Lower lobe of right lung (tissue), 2 donors: Measurements from ENCODE around the gene SLC7A1. TPM values are rescaled to one million over a fixed set of nuclear protein-coding genes. Genes with fewer than 3 reads are reported as not detected.

Experiments
- ATAC-seq, 2 donors: fragments of 200-7000 bp; cut with Tn5 transposase; one replicate each; pipeline ENCODE4 v1.9.1; 2020 to 2022; ENCODE audit warnings: mild to moderate bottlenecking in 2 of 2, moderate library complexity in 2 of 2
- DNase-seq: peaks from one replicate; pipeline ENCODE4 v3.0.0-alpha.2; 2020
- H3K27ac ChIP-seq: fragments of 200-600 bp; one replicate; pipeline ENCODE4 v1.8.0; 2022
- H3K27me3 ChIP-seq: fragments of 200-600 bp; one replicate; pipeline ENCODE4 v1.8.0; 2022; ENCODE audit warnings: low read depth
- H3K36me3 ChIP-seq: fragments of 200-600 bp; one replicate; pipeline ENCODE4 v1.8.0; 2022; ENCODE audit warnings: mild to moderate bottlenecking
- H3K4me1 ChIP-seq: fragments of 200-600 bp; one replicate; pipeline ENCODE4 v1.8.0; 2022
- H3K4me3 ChIP-seq: fragments of 200-600 bp; one replicate; pipeline ENCODE4 v1.8.0; 2022; ENCODE audit warnings: mild to moderate bottlenecking
- H3K9me3 ChIP-seq: fragments of 200-600 bp; one replicate; pipeline ENCODE4 v1.8.0; 2022
- intact Hi-C: fragments of 100-400 bp; cut with DNase I; formaldehyde crosslinking; loops from one replicate; pipeline ENCODE4 v1.11.0; 2022
- total RNA-seq: library from RNA; stranded (reverse); fragmentation: NEBNext Ultra II Directional; extraction: Animal tissue kit (Norgen Biotek cat#: 25700); gene quantifications from one replicate; pipeline ENCODE4 v1.2.1, GENCODE V29; 2021
- TF ChIP-seq, protein P1 (sequence below): fragments of 200-600 bp; IDR thresholded peaks from one replicate; pipeline ENCODE4 v1.8.0; 2022; ENCODE audit warnings: antibody characterized with exemption, mild to moderate bottlenecking
- donor health status: DM: no; HTN: yes; CAD: no; lungs with severe emphysema.

The SLC7A1 gene
- total RNA-seq, 1 donor from 2014 or later: 19.2 TPM

DNA sequence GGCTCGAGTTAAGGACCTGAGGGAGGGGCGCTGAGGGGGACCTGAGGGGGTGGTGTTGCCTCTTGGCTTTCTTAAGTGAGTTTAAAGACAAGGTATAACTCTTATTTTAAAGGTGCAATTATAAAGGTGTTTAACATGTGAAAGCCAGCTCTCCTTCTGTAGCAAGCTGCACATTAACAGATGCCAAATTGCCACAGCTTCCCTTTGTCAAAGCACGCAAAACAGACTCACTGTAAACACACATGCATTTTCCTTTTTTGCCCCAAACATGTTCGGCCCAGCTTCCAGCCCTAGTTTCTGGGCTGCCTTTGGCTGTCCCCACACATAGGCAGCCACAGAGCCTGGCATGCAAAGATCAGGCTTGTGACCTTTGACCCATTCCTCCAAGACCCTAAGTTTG lies 111.9 kb downstream of the SLC7A1 start:
- TF ChIP-seq, protein P1, sequence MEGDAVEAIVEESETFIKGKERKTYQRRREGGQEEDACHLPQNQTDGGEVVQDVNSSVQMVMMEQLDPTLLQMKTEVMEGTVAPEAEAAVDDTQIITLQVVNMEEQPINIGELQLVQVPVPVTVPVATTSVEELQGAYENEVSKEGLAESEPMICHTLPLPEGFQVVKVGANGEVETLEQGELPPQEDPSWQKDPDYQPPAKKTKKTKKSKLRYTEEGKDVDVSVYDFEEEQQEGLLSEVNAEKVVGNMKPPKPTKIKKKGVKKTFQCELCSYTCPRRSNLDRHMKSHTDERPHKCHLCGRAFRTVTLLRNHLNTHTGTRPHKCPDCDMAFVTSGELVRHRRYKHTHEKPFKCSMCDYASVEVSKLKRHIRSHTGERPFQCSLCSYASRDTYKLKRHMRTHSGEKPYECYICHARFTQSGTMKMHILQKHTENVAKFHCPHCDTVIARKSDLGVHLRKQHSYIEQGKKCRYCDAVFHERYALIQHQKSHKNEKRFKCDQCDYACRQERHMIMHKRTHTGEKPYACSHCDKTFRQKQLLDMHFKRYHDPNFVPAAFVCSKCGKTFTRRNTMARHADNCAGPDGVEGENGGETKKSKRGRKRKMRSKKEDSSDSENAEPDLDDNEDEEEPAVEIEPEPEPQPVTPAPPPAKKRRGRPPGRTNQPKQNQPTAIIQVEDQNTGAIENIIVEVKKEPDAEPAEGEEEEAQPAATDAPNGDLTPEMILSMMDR: no peak
- Histone ChIP-seq H3K27ac (no peak overlapping the region), H3K4me3 (no peak overlapping the region), H3K27me3 (no peaks in the 10 kb centered on the region), H3K36me3 (no peaks in the 10 kb centered on the region), H3K4me1 (no peaks in the 10 kb centered on the region), H3K9me3 (no peaks in the 10 kb centered on the region)
- ATAC-seq (no peak), DNase-seq (no peak)
- intact Hi-C loops: no loop called here

GRCh38 chr13:29483211-29483610 lies 112.3 kb downstream of the SLC7A1 start:
- no peak for ATAC-seq
- H3K4me3 ChIP-seq: no peak overlapping the region
- no peaks in the 10 kb centered on the region for H3K27me3 ChIP-seq
- DNase-seq: no peak
- TF ChIP-seq, protein P1: no peak
- intact Hi-C loops: no loop called here
- no peaks in the 10 kb centered on the region for H3K9me3 ChIP-seq
- no peak overlapping the region for H3K27ac ChIP-seq
- H3K4me1 ChIP-seq: no peaks in the 10 kb centered on the region
- no peaks in the 10 kb centered on the region for H3K36me3 ChIP-seq

- no peak for ATAC-seq
- TF ChIP-seq, protein P1: no peak
Observed at GRCh38 chr13:29482504-29482903, 113.0 kb downstream of the SLC7A1 start.

GRCh38 chr13:29481603-29482002 lies 113.9 kb downstream of the SLC7A1 start:
- H3K4me1 ChIP-seq: no peaks in the 10 kb centered on the region
- DNase-seq: no peak
- no peaks in the 10 kb centered on the region for H3K36me3 ChIP-seq
- ATAC-seq: no peak
- H3K9me3 ChIP-seq: no peaks in the 10 kb centered on the region
- TF ChIP-seq, protein P1: no peak
- no peak overlapping the region for H3K4me3 ChIP-seq
- H3K27ac ChIP-seq: no peak overlapping the region
- no peaks in the 10 kb centered on the region for H3K27me3 ChIP-seq
- intact Hi-C loops: no loop called here

More at GRCh38 chr13:29482504-29482903, 113.0 kb downstream of the SLC7A1 start:
- no peaks in the 10 kb centered on the region for H3K36me3 ChIP-seq
- H3K4me1 ChIP-seq: no peaks in the 10 kb centered on the region
- DNase-seq: no peak
- no peak overlapping the region for H3K27ac ChIP-seq
- H3K27me3 ChIP-seq: no peaks in the 10 kb centered on the region
- H3K4me3 ChIP-seq: no peak overlapping the region
- intact Hi-C loops: no loop called here
- H3K9me3 ChIP-seq: no peaks in the 10 kb centered on the region

DNA sequence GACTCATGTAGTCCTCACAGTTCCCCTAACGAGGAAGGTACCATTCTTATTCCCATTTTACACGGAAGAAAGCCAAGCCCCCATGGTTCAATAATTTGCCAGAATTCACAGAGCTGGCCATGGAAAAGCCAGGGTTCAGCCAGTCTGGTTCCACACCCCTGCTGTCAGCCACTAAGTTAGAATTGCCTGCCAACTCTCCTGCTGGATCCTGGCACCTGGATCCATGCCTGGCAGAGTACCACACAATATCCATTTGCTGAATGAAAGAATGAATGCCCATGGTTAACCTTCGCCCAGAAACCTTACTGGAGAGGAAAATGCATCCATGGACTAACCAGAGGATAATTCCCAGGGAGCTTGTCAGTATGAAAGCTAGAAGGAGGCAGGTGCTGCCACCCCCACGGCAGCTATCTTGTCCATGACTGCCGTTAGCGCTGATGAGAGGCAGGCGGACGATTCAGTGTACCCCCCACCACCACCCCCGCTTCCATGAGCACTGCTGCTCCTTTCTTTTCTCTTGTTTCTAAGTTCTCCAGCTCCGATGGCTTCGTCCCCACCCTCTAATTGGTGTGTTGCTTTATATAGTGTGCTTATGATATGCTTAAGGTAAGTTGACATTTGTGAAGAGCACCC lies 114.5 kb downstream of the SLC7A1 start:
- DNase-seq (no peak), ATAC-seq (no peak)
- Histone ChIP-seq H3K4me3 (no peak overlapping the region), H3K4me1 (no peaks in the 10 kb centered on the region), H3K9me3 (no peaks in the 10 kb centered on the region), H3K36me3 (no peaks in the 10 kb centered on the region), H3K27me3 (no peaks in the 10 kb centered on the region), H3K27ac (no peak overlapping the region)
- intact Hi-C loops: no loop called here
- TF ChIP-seq, protein P1: no peak
